HepG2 (cell line): ENCODE results near the gene SHISAL1. TPM values are rescaled to one million over a fixed set of nuclear protein-coding genes. Genes with fewer than 3 reads are reported as not detected.

Experiments
- ATAC-seq: fragments of 200-7000 bp; cut with Tn5 transposase; 3 replicates; pipeline ENCODE4 v1.9.1; 2020; ENCODE audit warnings: mild to moderate bottlenecking, moderate library complexity
- BruUV-seq: library from RNA; stranded (reverse); fragments of 400-500 nt; replicated peaks from 2 replicates; lab custom pipeline; 2021; lab: Mats Ljungman, UMichigan
- CTCF ChIA-PET: fragments of 300-600 bp; formaldehyde crosslinking; extraction: SDS; loops from one replicate; lab custom pipeline; 2021; ENCODE audit warnings: low total read pairs, inconsistent platforms, low intra/inter-chr PET ratio; lab: Yijun Ruan, JAX
- POLR2A ChIA-PET: fragments of 350-600 bp; sonication (Branson Sonifier 250); formaldehyde crosslinking; loops from one replicate; lab custom pipeline; 2020; ENCODE audit warnings: antibody characterized with exemption, inconsistent platforms; lab: Yijun Ruan, JAX
- DNase-seq: peaks from one replicate; pipeline ENCODE4 v3.0.0-alpha.2; 2015; ENCODE audit warnings: low spot score
- FAIRE-seq: peaks from 3 replicates; lab custom pipeline; 2011; peaks lifted over from hg19 to GRCh38; lab: Jason Lieb, UNC
- H2AFZ ChIP-seq: one replicate; pipeline ENCODE4 v1.6.1; 2011; ENCODE audit warnings: low read length, inconsistent platforms
- H3K27ac ChIP-seq: fragments of 300-600 bp; 3 replicates; pipeline ENCODE4 v1.8.0; 2011; ENCODE audit warnings: mixed run types, mild to moderate bottlenecking, mixed read lengths, low read length, inconsistent platforms; ENCODE audit not compliant: insufficient read depth; ENCODE audit errors: extremely low read length
- H3K27me3 ChIP-seq, 2 experiments: fragments of 200-600 bp in 1 of 2; 2 replicates in 1 of 2; 3 replicates in 1 of 2; pipeline versions ENCODE4 v1.6.0 to v1.8.0; 2011; ENCODE audit warnings: low read length in 2 of 2, mild to moderate bottlenecking in 2 of 2, moderate library complexity in 2 of 2, inconsistent platforms in 1 of 2; ENCODE audit not compliant: insufficient read depth in 2 of 2, control insufficient read depth in 1 of 2
- H3K36me3 ChIP-seq, 2 experiments: fragments of 200-600 bp in 1 of 2; replicated peaks in 1 of 2; 2 replicates in 1 of 2; 3 replicates in 1 of 2; pipeline versions ENCODE4 v1.5.1 to v1.8.0; 2011; ENCODE audit warnings: low read length in 2 of 2, inconsistent platforms in 1 of 2; ENCODE audit not compliant: insufficient read depth in 2 of 2, control insufficient read depth in 1 of 2
- H3K4me1 ChIP-seq: 2 replicates; pipeline ENCODE4 v1.5.1; 2012; ENCODE audit warnings: low read length, inconsistent platforms; ENCODE audit not compliant: insufficient read depth
- H3K4me2 ChIP-seq: 2 replicates; pipeline ENCODE4 v1.6.0; 2011; ENCODE audit warnings: low read depth, low read length, inconsistent platforms
- H3K4me3 ChIP-seq, 3 experiments: fragments of 200-600 bp in 1 of 3; sonication (generic), shearing (Covaris generic) in 1 of 3; replicated peaks in 1 of 3; 2 replicates each; pipeline ENCODE4 v1.5.1; 2011 to 2016; ENCODE audit warnings: low read length in 3 of 3, inconsistent platforms in 2 of 3, low read depth in 2 of 3, mild to moderate bottlenecking in 2 of 3, control low read depth in 1 of 3, mixed read lengths in 1 of 3; ENCODE audit not compliant: insufficient read depth in 1 of 3
- H3K79me2 ChIP-seq: one replicate; pipeline ENCODE4 v1.6.1; 2011; ENCODE audit warnings: low read length, inconsistent platforms; ENCODE audit not compliant: insufficient read depth
- H3K9ac ChIP-seq: 2 replicates; pipeline ENCODE4 v1.6.0; 2011; ENCODE audit warnings: mild to moderate bottlenecking, low read depth, low read length, inconsistent platforms; ENCODE audit not compliant: insufficient read depth
- H3K9me3 ChIP-seq: 2 replicates; pipeline ENCODE4 v1.5.1; 2012; ENCODE audit warnings: mild to moderate bottlenecking, low read length
- H4K20me1 ChIP-seq: 2 replicates; pipeline ENCODE4 v1.6.0; 2011; ENCODE audit warnings: inconsistent platforms, mild to moderate bottlenecking, low read length, moderate library complexity; ENCODE audit not compliant: insufficient read depth
- BCL3 ChIP-seq: sonication (generic); formaldehyde crosslinking; IDR thresholded peaks from 2 replicates; pipeline ENCODE4 v1.5.1; 2020; ENCODE audit warnings: mild to moderate bottlenecking, missing genetic modification reagents, moderate library complexity
- DRAP1 ChIP-seq: IDR thresholded peaks from 2 replicates; pipeline ENCODE4 v1.6.1; 2016; ENCODE audit warnings: missing genetic modification reagents, missing compliant biosample characterization
- EED ChIP-seq: sonication (generic); formaldehyde crosslinking; IDR thresholded peaks from 2 replicates; pipeline ENCODE4 v1.5.0; 2020; ENCODE audit warnings: mild to moderate bottlenecking, missing genetic modification reagents
- GMEB2 ChIP-seq: IDR thresholded peaks from 2 replicates; pipeline ENCODE4 v1.6.1; 2016; ENCODE audit warnings: missing biosample characterization, missing genetic modification reagents, low read depth
- HIVEP1 ChIP-seq: sonication (generic); formaldehyde crosslinking; IDR thresholded peaks from 2 replicates; pipeline ENCODE4 v1.4.0; 2020; ENCODE audit warnings: mild to moderate bottlenecking, missing genetic modification reagents
- HOXA9 ChIP-seq: sonication (generic); formaldehyde crosslinking; IDR thresholded peaks from 2 replicates; pipeline ENCODE4 v1.8.1; 2022; ENCODE audit warnings: missing genetic modification reagents, mild to moderate bottlenecking, moderate library complexity, borderline replicate concordance
- KDM1A ChIP-seq: IDR thresholded peaks from 2 replicates; pipeline ENCODE4 v1.6.1; 2016; ENCODE audit warnings: missing compliant biosample characterization
- TEAD2 ChIP-seq: sonication (generic); formaldehyde crosslinking; IDR thresholded peaks from 2 replicates; pipeline ENCODE4 v1.9.0; 2021; ENCODE audit warnings: missing genetic modification reagents
- ZBTB3 ChIP-seq: sonication (generic); formaldehyde crosslinking; IDR thresholded peaks from 2 replicates; pipeline ENCODE4 v1.4.0; 2020; ENCODE audit warnings: low read depth, mild to moderate bottlenecking, moderate library complexity, missing genetic modification reagents, borderline replicate concordance
- ZNF318 ChIP-seq: sonication (generic); formaldehyde crosslinking; IDR thresholded peaks from 2 replicates; pipeline ENCODE4 v1.4.0; 2020; ENCODE audit warnings: mild to moderate bottlenecking, missing genetic modification reagents
- ZNF441 ChIP-seq: sonication (generic); formaldehyde crosslinking; IDR thresholded peaks from 2 replicates; pipeline ENCODE4 v1.7.0; 2021; ENCODE audit warnings: missing genetic modification reagents, borderline replicate concordance
- ZNF446 ChIP-seq: sonication (generic); formaldehyde crosslinking; IDR thresholded peaks from 2 replicates; pipeline ENCODE4 v1.5.0; 2020; ENCODE audit warnings: mild to moderate bottlenecking, missing genetic modification reagents
- ZNF644 ChIP-seq: IDR thresholded peaks from 2 replicates; pipeline ENCODE4 v1.6.1; 2016; ENCODE audit warnings: low read depth
- ZNF724P ChIP-seq: sonication (generic); formaldehyde crosslinking; IDR thresholded peaks from 2 replicates; pipeline ENCODE4 v1.8.0; 2022; ENCODE audit warnings: missing genetic modification reagents, borderline replicate concordance
- ZNF816 ChIP-seq: sonication (generic); formaldehyde crosslinking; IDR thresholded peaks from 2 replicates; pipeline ENCODE4 v1.8.0; 2022; ENCODE audit warnings: missing genetic modification reagents, mild to moderate bottlenecking, borderline replicate concordance
- WGBS: methylation state at CpG from one replicate; pipeline ENCODE4 v1.1.6; 2017; ENCODE audit warnings: low lambda C conversion rate; 5-methylcytosine and 5-hydroxymethylcytosine counted together
- in situ Hi-C: cut with HindIII; loops from 2 replicates; pipeline ENCODE4 v1.10.0; 2017; ENCODE audit warnings: low pct_unique_long_range_greater_than_20kb; ENCODE audit not compliant: extremely low pct_ligation_motif_present
- intact Hi-C: fragments of 100-400 bp; cut with micrococcal nuclease; formaldehyde crosslinking; loops from one replicate; pipeline ENCODE4 v1.10.0; 2022; ENCODE audit not compliant: unreplicated experiment
- polyA plus RNA-seq, 8 experiments: library from polyadenylated mRNA; depleted of rRNA in 3 of 8; stranded (reverse) in 7 of 8; unstranded in 1 of 8; fragments of >200 nt; fragmentation: Illumina TruSeq in 4 of 8; extraction: Trizol in 4 of 8; gene quantifications; 2 replicates each; pipeline versions ENCODE4 v1.2.1 to v1.2.3, GENCODE V29; 2011 to 2016; ENCODE audit warnings: low read depth in 4 of 8, missing spikeins in 1 of 8, mixed read lengths in 1 of 8; ENCODE audit not compliant: insufficient read depth in 1 of 8
- total RNA-seq, 5 experiments: library from RNA; depleted of rRNA; stranded (reverse); fragments of >200 nt; fragmentation: Illumina TruSeq; extraction: Trizol; gene quantifications; 2 replicates each; pipeline ENCODE4 v1.2.3, GENCODE V29; 2016; ENCODE audit warnings: low read depth in 1 of 5

Gene SHISAL1
- total and polyA plus RNA-seq, 2 of the 13 experiments (the other 11 are each of a cell fraction or from before 2014, with no cell fraction given), result not detected

- WGBS, result 7% methylated on average over 6 of the region's 9 CpGs
- POLR2A ChIA-PET, result no interaction called here
- no peak for ATAC-seq
- no TSS peak for BruUV-seq
- Histone ChIP-seq H3K9me3 (no peaks in the 10 kb centered on the region), H3K79me2 (no peaks in the 10 kb centered on the region), H3K27me3 (peaks cover 9 to 35% of the 10 kb centered on the region in 2 experiments; a peak in 4 of 5 replicates), H3K4me2 (no peak overlapping the region), H4K20me1 (no peaks in the 10 kb centered on the region), H3K4me1 (no peaks in the 10 kb centered on the region)
- in situ Hi-C loops, result no loop called here
- DNase-seq, result no peak
- TF ChIP-seq ZNF441 (no peak), ZNF318 (CRISPR knock-in tag) (no peak), ZNF446 (no peak), GMEB2 (CRISPR knock-in tag) (no peak), ZNF724P (CRISPR knock-in tag) (no peak), HOXA9 (no peak), ZBTB3 (no peak), BCL3 (no peak), HIVEP1 (CRISPR knock-in tag) (no peak), TEAD2 (no peak), KDM1A (no peak), ZNF644 (CRISPR knock-in tag) (no peak), ZNF816 (no peak), EED (CRISPR knock-in tag) (no peak), DRAP1 (CRISPR knock-in tag) (no peak)
- TF ChIP-seq, all 625 proteins: peak for 0
- H3K4me3 ChIP-seq, result no peak overlapping the region
- CTCF ChIA-PET, result no interaction called here
- intact Hi-C loops, result no loop called here
- H3K9ac ChIP-seq, result no peak overlapping the region
- no peak overlapping the region for H2AFZ ChIP-seq
- no peak overlapping the region for H3K27ac ChIP-seq
- no peak for FAIRE-seq
- H3K36me3 ChIP-seq, result no peaks in the 10 kb centered on the region
These were observed 6.0 kb upstream of the SHISAL1 start for GRCh38 chr22:44318751-44319150.
